ENCODE results near the gene SHBG.

GRCh38 chr17:7655541-7655840 lies 25.6 kb downstream of the SHBG start:
- TF ChIP-seq CTCF (IDR thresholded peaks at IDR 0.05; ENCODE audit: insufficient read depth, low read length, poor library complexity, severe bottlenecking), result no peak
- no peak for TF ChIP-seq EZH2phosphoT487 (conservative IDR thresholded peaks at IDR 0.05; ENCODE audit: low read length)

Measured in SU-DHL-6 (cell line).